H1 (cell line): ENCODE measurements around the gene ROR1. TPM values are rescaled to one million over a fixed set of nuclear protein-coding genes. Genes with fewer than 3 reads are reported as not detected.

Experiments
- polyA plus RNA-seq, 7 experiments: library from polyadenylated mRNA; depleted of rRNA in 3 of 7; stranded (reverse) in 5 of 7; unstranded in 2 of 7; fragments of >200 nt in 5 of 7; fragments of 200-250 nt in 2 of 7; gene quantifications; 1 replicate in 5 of 7; 2 replicates in 1 of 7; 4 replicates in 1 of 7; pipeline versions ENCODE4 v1.2.1 to v1.2.3, GENCODE V29; 2011 to 2013; ENCODE audit warnings: missing spikeins in 2 of 7, mixed read lengths in 2 of 7
- total RNA-seq: library from RNA; stranded (reverse); fragmentation: NEBNext Ultra II Directional; extraction: Animal tissue kit (Norgen Biotek cat#: 25700); gene quantifications from 2 replicates; pipeline ENCODE4 v1.2.1, GENCODE V29; 2021
- TF ChIP-seq, protein P1 (sequence below): IDR thresholded peaks from 2 replicates; pipeline ENCODE4 v1.6.1; 2012; ENCODE audit warnings: inconsistent platforms

Gene ROR1
- total and polyA plus RNA-seq, 2 of the 8 experiments (the other 6 are each of a cell fraction or from before 2014, with no cell fraction given), result 33.6 to 73.6 TPM

DNA sequence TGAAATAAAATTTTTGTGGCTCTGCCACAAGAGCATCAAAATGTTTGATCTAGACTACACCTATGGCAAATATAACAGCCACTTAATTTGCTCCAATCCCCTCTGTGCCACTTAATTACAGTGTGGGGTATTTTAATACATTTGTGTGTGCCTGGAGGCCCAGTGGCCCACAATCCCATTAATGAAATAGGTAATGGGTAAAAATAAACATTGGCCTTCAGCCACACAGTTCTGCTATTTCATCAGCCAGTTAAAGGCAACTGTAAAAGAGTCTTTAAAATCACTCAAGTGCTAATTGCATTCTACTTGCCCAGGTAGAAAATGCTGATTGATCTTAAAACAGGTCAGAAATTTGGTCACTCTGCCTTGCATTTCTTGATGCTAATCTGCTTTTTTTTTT, 278.0 kb downstream of the ROR1 start (continued):
- TF ChIP-seq, protein P1, sequence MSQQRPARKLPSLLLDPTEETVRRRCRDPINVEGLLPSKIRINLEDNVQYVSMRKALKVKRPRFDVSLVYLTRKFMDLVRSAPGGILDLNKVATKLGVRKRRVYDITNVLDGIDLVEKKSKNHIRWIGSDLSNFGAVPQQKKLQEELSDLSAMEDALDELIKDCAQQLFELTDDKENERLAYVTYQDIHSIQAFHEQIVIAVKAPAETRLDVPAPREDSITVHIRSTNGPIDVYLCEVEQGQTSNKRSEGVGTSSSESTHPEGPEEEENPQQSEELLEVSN, result no peak
